PC-9 (cell line): ENCODE measurements around the gene GPC5.

Experiments
- EZH2 ChIP-seq: fragments of 200-600 bp; sonication (generic); IDR thresholded peaks from 2 replicates; pipeline ENCODE4 v1.8.0; 2017; ENCODE audit warnings: antibody characterized with exemption, low read depth
- TF ChIP-seq, protein P1 (sequence below): fragments of 200-600 bp; sonication (generic); conservative IDR thresholded peaks from 2 replicates; pipeline ENCODE4 v1.6.1; 2017; ENCODE audit warnings: mixed run types, antibody characterized with exemption, mild to moderate bottlenecking, moderate library complexity

DNA sequence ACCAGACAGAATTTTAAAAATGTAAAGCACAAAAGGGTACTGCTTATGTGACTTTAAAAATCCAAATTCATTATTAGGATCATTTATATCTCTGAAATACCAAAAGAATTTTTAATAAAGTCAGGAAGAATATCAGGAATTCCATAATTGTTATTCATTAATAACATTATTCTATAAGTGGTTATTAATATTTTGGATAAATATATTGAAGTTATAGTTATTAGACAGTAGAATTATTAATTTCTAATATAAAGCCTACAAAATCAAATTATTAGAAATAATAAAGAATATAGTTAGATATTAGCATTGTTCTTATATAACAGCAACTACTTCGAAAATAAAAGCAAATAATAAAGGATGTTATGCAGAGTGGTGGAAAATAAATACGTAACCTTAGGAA is 105.8 kb downstream of the GPC5 start:
- TF ChIP-seq, protein P1, sequence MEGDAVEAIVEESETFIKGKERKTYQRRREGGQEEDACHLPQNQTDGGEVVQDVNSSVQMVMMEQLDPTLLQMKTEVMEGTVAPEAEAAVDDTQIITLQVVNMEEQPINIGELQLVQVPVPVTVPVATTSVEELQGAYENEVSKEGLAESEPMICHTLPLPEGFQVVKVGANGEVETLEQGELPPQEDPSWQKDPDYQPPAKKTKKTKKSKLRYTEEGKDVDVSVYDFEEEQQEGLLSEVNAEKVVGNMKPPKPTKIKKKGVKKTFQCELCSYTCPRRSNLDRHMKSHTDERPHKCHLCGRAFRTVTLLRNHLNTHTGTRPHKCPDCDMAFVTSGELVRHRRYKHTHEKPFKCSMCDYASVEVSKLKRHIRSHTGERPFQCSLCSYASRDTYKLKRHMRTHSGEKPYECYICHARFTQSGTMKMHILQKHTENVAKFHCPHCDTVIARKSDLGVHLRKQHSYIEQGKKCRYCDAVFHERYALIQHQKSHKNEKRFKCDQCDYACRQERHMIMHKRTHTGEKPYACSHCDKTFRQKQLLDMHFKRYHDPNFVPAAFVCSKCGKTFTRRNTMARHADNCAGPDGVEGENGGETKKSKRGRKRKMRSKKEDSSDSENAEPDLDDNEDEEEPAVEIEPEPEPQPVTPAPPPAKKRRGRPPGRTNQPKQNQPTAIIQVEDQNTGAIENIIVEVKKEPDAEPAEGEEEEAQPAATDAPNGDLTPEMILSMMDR: no peak
- no peak for TF ChIP-seq EZH2
